Chondrocyte (in vitro differentiated cells): Measurements from ENCODE around the gene CPA1. TPM values are rescaled to one million over a fixed set of nuclear protein-coding genes. Genes with fewer than 3 reads are reported as not detected.
A peak's percentile ranks its signal among the peaks of the same experiment; 100 is the strongest.

Experiments used
- DNase-seq: peaks from one replicate; pipeline ENCODE4 v3.0.0; 2021; ENCODE audit warnings: mixed read lengths, low spot score
- H3K27ac Mint-ChIP-seq: one replicate; pipeline ENCODE4 v1.8.0; 2021; ENCODE audit warnings: mild to moderate bottlenecking, moderate library complexity, mixed read lengths; ENCODE audit not compliant: unreplicated experiment
- H3K27me3 Mint-ChIP-seq: 2 replicates; pipeline ENCODE4 v1.8.0; 2021; ENCODE audit warnings: low read depth, mixed read lengths
- H3K36me3 Mint-ChIP-seq: 2 replicates; pipeline ENCODE4 v1.8.0; 2021; ENCODE audit warnings: low read depth, mixed read lengths
- H3K4me1 Mint-ChIP-seq: 2 replicates; pipeline ENCODE4 v1.8.0; 2021; ENCODE audit warnings: low read depth, mild to moderate bottlenecking, mixed read lengths
- H3K4me3 Mint-ChIP-seq: one replicate; pipeline ENCODE4 v1.8.0; 2021; ENCODE audit warnings: mild to moderate bottlenecking, moderate library complexity, mixed read lengths; ENCODE audit not compliant: unreplicated experiment
- H3K9me3 Mint-ChIP-seq: 2 replicates; pipeline ENCODE4 v1.8.0; 2021; ENCODE audit warnings: low read depth, mixed read lengths
- total RNA-seq: library from RNA; stranded (reverse); gene quantifications from 3 replicates; pipeline ENCODE4 v1.2.1, GENCODE V29; 2021
- TF ChIP-seq, protein P1 (sequence below): fragments of 200-600 bp; sonication (generic); IDR thresholded peaks from 2 replicates; pipeline ENCODE4 v1.5.0; 2021; ENCODE audit warnings: antibody characterized with exemption, mild to moderate bottlenecking, moderate library complexity

Gene CPA1
- total RNA-seq, 1 donor from 2014 or later: 0.20 TPM

DNA sequence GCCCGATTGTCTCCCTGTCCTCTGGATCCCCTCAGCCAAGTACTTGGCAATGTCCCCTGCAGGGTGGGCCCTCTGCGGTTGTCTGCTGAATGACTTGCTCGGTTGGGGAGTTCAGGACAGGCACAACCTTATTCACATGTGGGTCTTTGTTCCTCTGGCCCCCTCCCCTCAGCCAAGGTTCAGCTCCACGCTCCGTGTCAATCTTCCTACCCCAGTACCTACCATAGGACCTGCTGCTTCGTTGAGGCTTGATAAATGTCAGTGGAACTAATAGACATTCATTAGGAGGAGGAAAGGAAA is 28.6 kb upstream of the CPA1 start:
- H3K4me1 Mint-ChIP-seq: peaks cover 56% of the 10 kb centered on the region
- H3K27me3 Mint-ChIP-seq: no peaks in the 10 kb centered on the region
- no peaks in the 10 kb centered on the region for H3K36me3 Mint-ChIP-seq
- TF ChIP-seq, protein P1, sequence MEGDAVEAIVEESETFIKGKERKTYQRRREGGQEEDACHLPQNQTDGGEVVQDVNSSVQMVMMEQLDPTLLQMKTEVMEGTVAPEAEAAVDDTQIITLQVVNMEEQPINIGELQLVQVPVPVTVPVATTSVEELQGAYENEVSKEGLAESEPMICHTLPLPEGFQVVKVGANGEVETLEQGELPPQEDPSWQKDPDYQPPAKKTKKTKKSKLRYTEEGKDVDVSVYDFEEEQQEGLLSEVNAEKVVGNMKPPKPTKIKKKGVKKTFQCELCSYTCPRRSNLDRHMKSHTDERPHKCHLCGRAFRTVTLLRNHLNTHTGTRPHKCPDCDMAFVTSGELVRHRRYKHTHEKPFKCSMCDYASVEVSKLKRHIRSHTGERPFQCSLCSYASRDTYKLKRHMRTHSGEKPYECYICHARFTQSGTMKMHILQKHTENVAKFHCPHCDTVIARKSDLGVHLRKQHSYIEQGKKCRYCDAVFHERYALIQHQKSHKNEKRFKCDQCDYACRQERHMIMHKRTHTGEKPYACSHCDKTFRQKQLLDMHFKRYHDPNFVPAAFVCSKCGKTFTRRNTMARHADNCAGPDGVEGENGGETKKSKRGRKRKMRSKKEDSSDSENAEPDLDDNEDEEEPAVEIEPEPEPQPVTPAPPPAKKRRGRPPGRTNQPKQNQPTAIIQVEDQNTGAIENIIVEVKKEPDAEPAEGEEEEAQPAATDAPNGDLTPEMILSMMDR: no peak
- no peak for DNase-seq
- no peaks in the 10 kb centered on the region for H3K9me3 Mint-ChIP-seq
- H3K27ac Mint-ChIP-seq: no peak overlapping the region
- H3K4me3 Mint-ChIP-seq: no peak overlapping the region

DNA sequence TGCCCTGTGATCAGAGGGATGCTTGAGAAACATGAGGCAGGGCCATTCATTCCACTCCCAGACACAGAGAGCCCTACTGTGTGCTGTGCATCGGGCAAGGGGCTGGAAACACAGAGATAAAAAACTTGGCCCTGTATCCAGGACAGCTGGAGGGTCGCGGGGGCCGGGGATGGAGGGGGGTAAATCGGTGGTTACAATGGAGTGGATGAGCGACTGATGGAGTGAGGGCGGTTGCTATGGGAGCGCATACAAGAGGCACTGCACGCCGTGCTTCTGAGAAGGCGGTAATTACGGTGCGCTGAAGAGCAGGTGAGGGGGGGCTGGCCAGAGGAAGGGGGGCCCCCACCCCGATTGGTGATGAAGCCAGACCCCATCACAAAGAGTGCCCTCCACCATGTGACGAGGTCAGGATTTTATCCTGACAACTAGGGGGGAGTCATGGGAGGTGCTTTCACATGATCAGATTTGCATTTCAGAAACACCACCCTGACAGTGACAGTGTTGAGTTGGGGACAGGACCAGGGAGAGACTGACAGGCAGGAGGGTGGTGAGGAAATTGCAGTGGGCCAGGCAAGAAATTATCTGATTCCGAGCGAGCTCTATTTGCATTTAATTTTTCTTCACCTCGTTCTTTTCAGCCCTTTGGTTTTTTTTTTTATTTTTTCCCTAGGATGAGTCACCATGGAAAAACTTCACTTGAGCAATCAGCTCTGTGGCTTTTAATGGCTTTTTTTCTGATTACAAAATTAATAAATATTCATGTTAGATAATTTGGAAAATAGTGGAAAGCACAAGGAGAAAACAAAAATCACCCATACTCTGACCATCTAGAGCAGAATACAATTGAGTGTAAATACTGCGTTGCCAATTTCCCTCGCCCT is 27.9 kb upstream of the CPA1 start:
- no peak overlapping the region for H3K4me3 Mint-ChIP-seq
- H3K36me3 Mint-ChIP-seq: no peaks in the 10 kb centered on the region
- H3K9me3 Mint-ChIP-seq: no peaks in the 10 kb centered on the region
- H3K4me1 Mint-ChIP-seq: peaks cover 63% of the 10 kb centered on the region
- H3K27ac Mint-ChIP-seq: peak overlapping the region; percentile 80
- TF ChIP-seq, protein P1: no peak
- DNase-seq: no peak
- no peaks in the 10 kb centered on the region for H3K27me3 Mint-ChIP-seq

DNA sequence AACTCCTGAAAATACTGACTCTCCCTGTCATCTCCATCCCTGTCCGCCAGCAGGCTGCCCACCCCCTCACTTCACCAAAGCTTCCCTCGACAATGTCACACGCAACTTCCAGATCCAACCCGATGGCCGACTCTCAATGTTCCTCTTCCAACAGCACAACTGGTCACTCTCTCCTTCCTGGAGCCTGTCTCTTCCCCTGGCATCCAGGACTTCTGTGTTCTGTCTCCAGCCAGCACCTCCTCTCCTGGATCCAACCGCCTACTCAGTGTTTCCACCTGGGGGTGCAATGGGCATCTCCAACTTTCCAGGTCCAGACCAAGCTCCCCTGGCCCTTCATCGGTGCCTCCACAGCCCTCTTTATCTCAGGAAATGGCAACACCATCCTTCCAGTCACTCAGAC is 27.1 kb upstream of the CPA1 start:
- Mint-ChIP-seq H3K27ac (peak overlapping the region; percentile 65), H3K4me1 (peaks cover 66% of the 10 kb centered on the region), H3K27me3 (no peaks in the 10 kb centered on the region), H3K4me3 (no peak overlapping the region), H3K36me3 (no peaks in the 10 kb centered on the region), H3K9me3 (no peaks in the 10 kb centered on the region)
- TF ChIP-seq, protein P1: peak; percentile 13
- no peak for DNase-seq

DNA sequence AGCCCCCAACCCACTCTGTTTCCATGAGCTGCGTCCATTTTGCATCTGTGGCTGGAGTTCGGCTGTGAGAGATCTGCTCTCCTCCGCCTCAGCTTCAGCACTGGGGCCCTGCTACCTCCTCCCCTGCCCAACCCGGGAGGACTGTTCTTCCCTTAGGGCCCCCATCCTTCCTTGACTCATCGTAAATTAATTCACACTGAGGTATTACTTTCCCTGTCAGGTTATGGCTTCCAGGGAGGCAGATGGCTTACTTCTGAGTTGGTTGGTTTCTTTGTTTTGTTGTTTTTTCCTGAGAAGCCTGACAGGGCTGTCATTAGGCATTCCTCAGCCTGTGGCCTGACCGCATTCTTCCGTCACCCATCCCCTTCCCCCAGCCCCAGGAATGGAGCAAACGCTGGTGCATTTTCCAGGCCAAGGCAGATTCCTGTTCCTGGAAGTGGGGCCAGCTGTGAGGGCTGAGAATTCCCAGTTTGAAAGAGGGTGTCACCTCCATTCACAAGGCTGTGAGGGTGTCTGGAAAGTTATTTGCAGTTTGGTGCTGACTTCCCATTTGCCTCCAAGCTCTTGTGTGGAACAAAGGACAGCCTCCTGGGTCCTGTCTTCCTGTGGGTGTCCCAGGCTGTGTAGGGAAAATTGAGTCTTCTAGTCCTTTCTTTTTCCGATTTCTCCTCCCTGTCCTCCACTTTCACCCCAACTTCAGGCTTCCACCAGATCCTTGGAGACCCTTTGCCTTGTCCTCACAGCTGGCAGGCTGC is 24.0 kb upstream of the CPA1 start:
- Mint-ChIP-seq H3K27me3 (no peaks in the 10 kb centered on the region), H3K4me3 (peak overlapping the region; percentile 48), H3K9me3 (peaks cover 19% of the 10 kb centered on the region), H3K4me1 (peaks cover 52% of the 10 kb centered on the region), H3K27ac (peak overlapping the region; percentile 99), H3K36me3 (peaks cover 9% of the 10 kb centered on the region)
- TF ChIP-seq, protein P1: no peak
- DNase-seq: no peak

DNA sequence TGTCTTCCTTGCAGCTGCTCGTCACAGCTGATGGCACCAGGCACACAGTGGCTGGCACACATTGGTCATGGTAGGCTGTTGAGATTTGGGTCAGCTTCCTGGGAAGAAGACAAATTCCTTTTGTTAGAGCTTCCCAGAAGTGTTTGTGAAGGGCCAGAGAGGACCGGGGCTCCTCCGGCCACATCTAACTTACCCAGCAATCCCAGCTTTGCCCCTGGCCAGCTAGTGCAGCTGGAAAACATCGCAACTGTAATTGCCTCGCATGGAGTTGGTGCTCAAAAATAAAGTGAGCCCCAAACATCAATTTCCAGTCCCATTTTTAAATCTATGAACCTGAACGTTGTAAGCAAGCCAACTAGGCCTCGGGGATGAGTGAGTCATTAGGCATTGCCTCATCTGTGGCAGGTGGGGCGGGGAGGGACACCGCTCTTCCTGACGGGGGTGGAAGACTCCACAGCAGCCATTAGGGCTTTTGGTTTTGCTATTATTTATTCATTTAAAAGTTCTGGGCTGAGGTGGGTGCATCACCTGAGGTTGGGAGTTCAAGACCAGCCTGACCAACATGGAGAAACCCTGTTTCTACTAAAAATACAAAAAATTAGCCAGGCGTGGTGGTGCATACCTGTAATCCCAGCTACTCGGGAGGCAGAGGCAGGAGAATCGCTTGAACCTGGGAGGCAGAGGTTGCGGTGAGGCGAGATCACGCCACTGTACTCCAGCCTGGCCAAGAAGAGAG is 23.2 kb upstream of the CPA1 start:
- Mint-ChIP-seq H3K27me3 (no peaks in the 10 kb centered on the region), H3K4me1 (peaks cover 45% of the 10 kb centered on the region), H3K9me3 (peaks cover 19% of the 10 kb centered on the region), H3K36me3 (peaks cover 9% of the 10 kb centered on the region), H3K4me3 (peak overlapping the region; percentile 48), H3K27ac (peak overlapping the region; percentile 99)
- TF ChIP-seq, protein P1: no peak
- no peak for DNase-seq
